Dedifferentiated amniotic fluid mesenchymal stem cell (primary cell): ENCODE data around the gene TMED9.
"Not testable (repeated sequence)": the region's sequence is repeated elsewhere in the genome, so short reads cannot be mapped to it uniquely, and the experiment has no call there.

Experiments used
- DNase-seq: peaks from one replicate; pipeline ENCODE4 v3.0.0-alpha.2; 2016; ENCODE audit errors: extremely low spot score

TMED9 gene

GRCh38 chr5:177606071-177607051 is 14.4 kb downstream of the TMED9 start:
- DNase-seq: no peak

- DNase-seq: no peak
Observed at GRCh38 chr5:177607115-177607451, 15.1 kb downstream of the TMED9 start.

DNA sequence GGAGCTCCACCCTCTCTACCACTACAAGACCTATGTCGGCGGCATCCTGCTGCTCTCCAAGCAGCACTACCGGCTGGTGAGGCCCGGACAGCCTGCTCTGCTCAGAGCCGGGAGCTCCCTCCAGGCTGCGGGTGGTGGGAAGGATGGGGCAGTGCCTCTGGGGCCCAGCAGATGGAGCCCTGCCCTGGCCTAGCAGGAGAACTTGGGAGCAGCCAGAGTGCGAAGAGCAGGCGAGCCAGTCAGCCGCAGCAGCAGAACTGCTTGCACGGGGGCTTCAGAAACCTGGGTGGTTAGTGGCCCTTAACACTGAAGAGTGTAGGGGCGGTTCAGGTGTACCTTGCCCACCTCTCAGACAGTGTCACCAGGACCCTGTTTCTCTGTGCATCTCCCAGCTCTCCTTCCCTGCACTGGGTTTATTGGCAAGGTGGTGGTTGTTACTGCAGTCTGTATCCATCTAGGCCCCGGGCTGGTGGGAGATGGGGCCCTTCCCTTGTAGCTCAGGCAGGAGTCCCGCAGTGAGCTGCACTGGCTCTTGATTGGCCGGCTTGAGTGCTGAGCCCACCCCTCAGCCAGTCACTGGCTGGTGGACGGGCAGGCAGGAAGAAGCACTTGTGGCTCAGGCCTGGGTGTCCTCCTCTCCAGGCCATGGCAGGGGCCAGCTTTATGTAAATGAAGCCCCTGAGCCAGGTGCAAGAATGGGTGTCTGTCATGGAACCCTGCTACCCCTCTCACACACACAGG is 15.6 kb downstream of the TMED9 start:
- peak; percentile 52 for DNase-seq

- no peak for DNase-seq
Observed at GRCh38 chr5:177608243-177609075, 16.5 kb downstream of the TMED9 start.

- DNase-seq: no peak
Observed at GRCh38 chr5:177609076-177610059, 17.4 kb downstream of the TMED9 start.

- no peak for DNase-seq
Observed at GRCh38 chr5:177610131-177610769, 18.2 kb downstream of the TMED9 start.

GRCh38 chr5:177610770-177611445 is 18.9 kb downstream of the TMED9 start:
- DNase-seq: no peak

DNA sequence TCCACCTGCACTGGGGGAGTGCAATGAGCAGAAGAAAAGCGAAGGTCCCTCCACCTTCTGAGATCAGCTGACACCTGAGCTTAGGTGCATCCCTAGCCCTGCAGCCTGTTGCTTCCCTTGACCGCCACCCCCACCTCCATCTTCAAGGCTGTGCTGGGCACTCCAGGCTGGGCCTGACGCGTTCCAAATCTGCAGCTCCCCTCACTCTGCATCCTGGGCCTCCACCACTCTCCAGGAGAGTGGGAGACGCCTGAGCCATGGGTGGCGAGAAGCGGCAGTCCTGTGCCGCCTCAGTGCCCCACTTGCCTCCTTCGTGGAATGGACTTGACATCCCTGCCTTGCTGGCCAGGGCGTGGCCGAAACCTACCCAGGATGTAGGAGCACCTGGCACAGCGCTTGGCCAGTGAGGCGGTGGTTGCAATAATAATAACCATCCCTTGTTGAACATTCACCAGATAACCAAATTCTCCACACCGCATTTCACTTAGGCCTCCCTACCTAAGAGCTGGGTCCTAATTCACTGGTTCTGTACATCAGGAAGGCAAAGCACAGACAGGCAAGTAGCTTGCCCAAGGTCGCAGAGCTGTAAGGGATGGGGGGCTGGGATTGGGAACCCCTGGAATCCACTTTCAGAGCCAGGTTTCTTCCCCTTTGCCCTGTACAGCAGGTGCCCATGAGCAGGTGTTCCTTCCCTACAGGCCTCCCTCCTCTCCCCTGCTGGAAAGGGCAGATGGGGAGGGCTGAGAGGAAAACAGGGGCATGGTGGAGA is 19.6 kb downstream of the TMED9 start:
- DNase-seq: no peak

- DNase-seq: no peak
Observed at GRCh38 chr5:177612215-177612673, 20.2 kb downstream of the TMED9 start.

GRCh38 chr5:177620560-177620959 is 28.6 kb downstream of the TMED9 start:
- no peak for DNase-seq

- not testable (repeated sequence) for DNase-seq
Observed at GRCh38 chr5:177624172-177624571, 32.2 kb downstream of the TMED9 start.

- not testable (repeated sequence) for DNase-seq
Observed at GRCh38 chr5:177630186-177630585, 38.2 kb downstream of the TMED9 start.

DNA sequence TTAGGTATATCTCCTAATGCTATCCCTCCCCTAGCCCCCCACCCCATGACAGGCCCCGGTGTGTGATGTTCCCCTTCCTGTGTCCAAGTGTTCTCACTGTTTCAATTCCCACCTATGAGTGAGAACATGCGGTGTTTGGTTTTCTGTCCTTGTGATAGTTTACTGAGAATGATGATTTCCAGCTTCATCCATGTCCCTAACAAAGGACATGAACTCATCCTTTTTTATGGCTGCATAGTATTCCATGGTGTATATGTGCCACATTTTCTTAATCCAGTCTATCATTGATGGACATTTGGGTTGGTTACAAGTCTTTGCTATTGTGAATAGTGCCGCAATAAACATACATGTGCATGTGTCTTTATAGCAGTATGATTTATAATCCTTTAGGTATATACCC is 42.9 kb downstream of the TMED9 start:
- not testable (repeated sequence) for DNase-seq

- not testable (repeated sequence) for DNase-seq
Observed at GRCh38 chr5:177645462-177645861, 53.5 kb downstream of the TMED9 start.
